ENCODE measurements around the gene PTCD2. TPM values are rescaled to one million over a fixed set of nuclear protein-coding genes. Genes with fewer than 3 reads are reported as not detected.
A peak's percentile ranks its signal among the peaks of the same experiment; 100 is the strongest.
"Not testable (repeated sequence)": the region's sequence is repeated elsewhere in the genome, so short reads cannot be mapped to it uniquely, and the experiment has no call there.

PTCD2 gene
- total RNA-seq, 2 experiments from 2014 or later: 11.7 to 17.9 TPM

- H3K36me3 ChIP-seq (ENCODE audit: insufficient read depth, low read length): no peaks in the 10 kb centered on the region
Observed at GRCh38 chr5:72402381-72402890, 82.3 kb downstream of the PTCD2 start.

GRCh38 chr5:72402959-72403628, 82.9 kb downstream of the PTCD2 start:
- Histone ChIP-seq H3K9me3 (ENCODE audit: low read length) (no peaks in the 10 kb centered on the region), H3K27ac (ENCODE audit: low read depth, low read length, poor library complexity, severe bottlenecking) (no peak overlapping the region), H2AFZ (ENCODE audit: low read length) (no peak overlapping the region), H3K4me3 (ENCODE audit: low read depth, low read length, poor library complexity, severe bottlenecking) (no peak overlapping the region), H3K9me2 (ENCODE audit: insufficient read depth, low read length) (no peaks in the 10 kb centered on the region), H3K36me3 (ENCODE audit: insufficient read depth, low read length) (no peaks in the 10 kb centered on the region), H3K4me2 (ENCODE audit: low read length) (no peak overlapping the region), H4K20me1 (ENCODE audit: insufficient read depth, low read length) (no peaks in the 10 kb centered on the region), H3K79me2 (ENCODE audit: insufficient read depth, low read depth, low read length) (no peaks in the 10 kb centered on the region), H3K4me1 (ENCODE audit: insufficient read depth, low read length, poor library complexity, severe bottlenecking) (no peaks in the 10 kb centered on the region)
- intact Hi-C loops (cut with micrococcal nuclease; ENCODE audit: unreplicated experiment): loop anchor here (10.0 kb wide), 1 partner anchor 82 kb away; no protein-coding TSS in a partner anchor
- no peak for DNase-seq (ENCODE audit: low spot score)
- ChIA-PET CTCF (ENCODE audit: unreplicated experiment) (no interaction called here), POLR2A (interaction anchor here (0.6 to 0.7 kb wide), 2 partner anchors 35 to 315 kb away, joined by 3 read pairs; no protein-coding TSS in a partner anchor)
- no TSS peak for BruUV-seq (replicated peaks)
- peak; percentile 67 for TF ChIP-seq CTCF (conservative IDR thresholded peaks at IDR 0.05; ENCODE audit: low read length)
- TF ChIP-seq EZH2phosphoT487 (IDR thresholded peaks at IDR 0.05; ENCODE audit: borderline replicate concordance, low read depth, low read length): no peak

More at GRCh38 chr5:72402381-72402890, 82.3 kb downstream of the PTCD2 start:
- Histone ChIP-seq H3K27ac (ENCODE audit: low read depth, low read length, poor library complexity, severe bottlenecking) (no peak overlapping the region), H4K20me1 (ENCODE audit: insufficient read depth, low read length) (no peaks in the 10 kb centered on the region), H2AFZ (ENCODE audit: low read length) (no peak overlapping the region), H3K4me2 (ENCODE audit: low read length) (no peak overlapping the region), H3K4me1 (ENCODE audit: insufficient read depth, low read length, poor library complexity, severe bottlenecking) (no peaks in the 10 kb centered on the region), H3K9me3 (ENCODE audit: low read length) (no peaks in the 10 kb centered on the region), H3K4me3 (ENCODE audit: low read depth, low read length, poor library complexity, severe bottlenecking) (no peak overlapping the region), H3K9me2 (ENCODE audit: insufficient read depth, low read length) (no peaks in the 10 kb centered on the region), H3K79me2 (ENCODE audit: insufficient read depth, low read depth, low read length) (no peaks in the 10 kb centered on the region)
- no peak for DNase-seq (ENCODE audit: low spot score)
- TF ChIP-seq EZH2phosphoT487 (IDR thresholded peaks at IDR 0.05; ENCODE audit: borderline replicate concordance, low read depth, low read length) (no peak), CTCF (conservative IDR thresholded peaks at IDR 0.05; ENCODE audit: low read length) (no peak)
- POLR2A ChIA-PET: interaction anchor here (0.6 kb wide), 1 partner anchor 36 kb away, joined by 3 read pairs; no protein-coding TSS in a partner anchor
- intact Hi-C loops (cut with micrococcal nuclease; ENCODE audit: unreplicated experiment): loop anchor here (10.0 kb wide), 1 partner anchor 82 kb away; no protein-coding TSS in a partner anchor
- no TSS peak for BruUV-seq (replicated peaks)
- CTCF ChIA-PET (ENCODE audit: unreplicated experiment): no interaction called here

GRCh38 chr5:72404771-72405170, 84.6 kb downstream of the PTCD2 start:
- intact Hi-C loops (cut with micrococcal nuclease; ENCODE audit: unreplicated experiment): loop anchor here (10.0 kb wide), 1 partner anchor 80 kb away; no protein-coding TSS in a partner anchor
- H2AFZ ChIP-seq (ENCODE audit: low read length); DNase-seq (ENCODE audit: low spot score); H3K9me3 ChIP-seq (ENCODE audit: low read length); H3K4me1 ChIP-seq (ENCODE audit: insufficient read depth, low read length, poor library complexity, severe bottlenecking); BruUV-seq (replicated peaks); H3K36me3 ChIP-seq (ENCODE audit: insufficient read depth, low read length); H3K4me3 ChIP-seq (ENCODE audit: low read depth, low read length, poor library complexity, severe bottlenecking); H4K20me1 ChIP-seq (ENCODE audit: insufficient read depth, low read length); H3K79me2 ChIP-seq (ENCODE audit: insufficient read depth, low read depth, low read length); H3K4me2 ChIP-seq (ENCODE audit: low read length); H3K27ac ChIP-seq (ENCODE audit: low read depth, low read length, poor library complexity, severe bottlenecking); CTCF ChIA-PET (ENCODE audit: unreplicated experiment); H3K9me2 ChIP-seq (ENCODE audit: insufficient read depth, low read length): not testable (repeated sequence)
- POLR2A ChIA-PET: interaction anchor here (0.6 to 0.7 kb wide), 2 partner anchors 125 to 849 kb away, joined by 3 to 4 read pairs; no protein-coding TSS in a partner anchor
